Mucosa of descending colon (tissue), 3 donors: ENCODE results near the gene HAUS5. TPM values are rescaled to one million over a fixed set of nuclear protein-coding genes. Genes with fewer than 3 reads are reported as not detected.

Source experiments
- ATAC-seq: fragments of 200-7000 bp; cut with Tn5 transposase; one replicate; pipeline ENCODE4 v1.9.1; 2020; ENCODE audit warnings: mild to moderate bottlenecking, moderate library complexity
- DNase-seq, 3 donors: peaks; one replicate each; pipeline ENCODE4 v3.0.0-alpha.2; 2020
- H3K36me3 ChIP-seq: fragments of 200-600 bp; one replicate; pipeline ENCODE4 v1.8.0; 2021; ENCODE audit warnings: low read depth, mild to moderate bottlenecking
- H3K4me1 ChIP-seq: fragments of 200-600 bp; one replicate; pipeline ENCODE4 v1.8.0; 2021; ENCODE audit warnings: low read depth, mild to moderate bottlenecking
- H3K4me3 ChIP-seq: fragments of 200-600 bp; one replicate; pipeline ENCODE4 v1.8.0; 2021; ENCODE audit warnings: mild to moderate bottlenecking
- H3K9me3 ChIP-seq: fragments of 200-600 bp; one replicate; pipeline ENCODE4 v1.8.0; 2021; ENCODE audit warnings: mild to moderate bottlenecking
- intact Hi-C, 2 donors: fragments of 100-400 bp; cut with DNase I in 1 of 2; cut with micrococcal nuclease in 1 of 2; formaldehyde crosslinking; loops; one replicate each; pipeline versions ENCODE4 v1.11.0 to v1.11.1; 2022; cut with DNase I, micrococcal nuclease
- total RNA-seq, 3 donors: library from RNA; stranded (reverse); fragmentation: NEBNext Ultra II Directional in 2 of 3; extraction: Animal tissue kit (Norgen Biotek cat#: 25700) in 2 of 3; gene quantifications; one replicate each; pipeline versions ENCODE4 v1.2.1 to v1.2.4, GENCODE V29; 2021 to 2023
- TF ChIP-seq, protein P1 (sequence below): fragments of 200-600 bp; IDR thresholded peaks from one replicate; pipeline ENCODE4 v1.8.0; 2022; ENCODE audit warnings: antibody characterized with exemption, mild to moderate bottlenecking
- donor health status: DM: no; HTN: no; CAD: no; lungs with moderate emphysema.
- donor health status: DM: no; HTN: no; CAD: no.
- donor health status: DM: no; HTN: yes; CAD: no.

HAUS5 gene
- total RNA-seq, 3 donors from 2014 or later, result 6.4 to 13.2 (median 9.0) TPM

DNA sequence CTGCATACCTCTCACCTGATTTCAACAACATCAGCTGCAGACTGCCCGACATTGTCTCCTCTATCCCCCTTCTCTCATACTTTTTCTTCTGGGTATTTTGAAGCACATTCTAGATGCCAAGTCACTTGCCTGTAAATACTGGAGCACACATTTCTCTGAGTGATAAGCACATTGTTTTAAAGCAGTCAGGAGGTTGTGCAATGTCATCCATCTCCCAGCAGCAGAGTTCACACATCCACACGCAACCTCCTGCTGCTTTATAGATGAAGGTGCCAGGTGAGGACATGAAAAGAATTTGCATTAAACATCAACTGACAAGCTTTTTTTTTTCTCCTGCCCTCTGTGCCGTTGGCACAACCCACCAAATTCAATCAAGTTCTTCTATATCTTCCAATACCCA lies 59.3 kb downstream of the HAUS5 start:
- Histone ChIP-seq H3K4me3 (no peak overlapping the region), H3K9me3 (no peaks in the 10 kb centered on the region), H3K36me3 (no peaks in the 10 kb centered on the region), H3K4me1 (no peaks in the 10 kb centered on the region)
- DNase-seq, result no peak
- TF ChIP-seq, protein P1, sequence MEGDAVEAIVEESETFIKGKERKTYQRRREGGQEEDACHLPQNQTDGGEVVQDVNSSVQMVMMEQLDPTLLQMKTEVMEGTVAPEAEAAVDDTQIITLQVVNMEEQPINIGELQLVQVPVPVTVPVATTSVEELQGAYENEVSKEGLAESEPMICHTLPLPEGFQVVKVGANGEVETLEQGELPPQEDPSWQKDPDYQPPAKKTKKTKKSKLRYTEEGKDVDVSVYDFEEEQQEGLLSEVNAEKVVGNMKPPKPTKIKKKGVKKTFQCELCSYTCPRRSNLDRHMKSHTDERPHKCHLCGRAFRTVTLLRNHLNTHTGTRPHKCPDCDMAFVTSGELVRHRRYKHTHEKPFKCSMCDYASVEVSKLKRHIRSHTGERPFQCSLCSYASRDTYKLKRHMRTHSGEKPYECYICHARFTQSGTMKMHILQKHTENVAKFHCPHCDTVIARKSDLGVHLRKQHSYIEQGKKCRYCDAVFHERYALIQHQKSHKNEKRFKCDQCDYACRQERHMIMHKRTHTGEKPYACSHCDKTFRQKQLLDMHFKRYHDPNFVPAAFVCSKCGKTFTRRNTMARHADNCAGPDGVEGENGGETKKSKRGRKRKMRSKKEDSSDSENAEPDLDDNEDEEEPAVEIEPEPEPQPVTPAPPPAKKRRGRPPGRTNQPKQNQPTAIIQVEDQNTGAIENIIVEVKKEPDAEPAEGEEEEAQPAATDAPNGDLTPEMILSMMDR, result no peak
- intact Hi-C loops, result no loop called here
- no peak for ATAC-seq

DNA sequence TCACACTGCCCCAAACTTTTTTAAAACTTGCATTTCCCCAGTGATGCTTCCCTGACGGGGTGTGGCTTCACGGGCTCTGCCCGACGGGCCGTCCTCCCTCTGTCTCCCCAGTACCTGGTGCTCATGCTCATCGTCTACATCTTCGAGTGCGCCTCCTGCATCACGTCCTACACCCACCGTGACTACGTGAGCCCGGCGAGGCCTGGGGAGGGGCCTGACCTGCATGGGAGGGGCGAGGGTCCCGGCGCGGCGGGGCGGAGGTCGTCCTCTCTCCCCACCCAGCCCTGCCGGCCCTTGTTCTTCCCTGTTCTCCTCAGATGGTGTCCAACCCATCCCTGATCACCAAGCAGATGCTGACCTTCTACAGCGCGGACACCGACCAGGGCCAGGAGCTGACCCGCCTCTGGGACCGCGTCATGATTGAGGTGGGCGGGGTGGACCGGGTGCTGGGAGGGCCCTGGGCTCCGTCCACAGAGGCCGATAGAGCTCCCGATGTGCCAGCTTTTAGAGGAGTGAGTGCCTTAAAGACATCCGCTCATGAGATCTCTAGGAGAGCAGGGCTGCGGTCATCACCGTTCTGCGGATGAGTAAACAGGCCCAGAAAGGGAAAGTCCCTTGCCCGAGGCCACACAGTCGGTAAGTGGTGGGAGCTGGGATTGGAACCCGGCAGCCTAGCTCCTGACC lies 60.7 kb downstream of the HAUS5 start:
- Histone ChIP-seq H3K36me3 (no peaks in the 10 kb centered on the region), H3K4me3 (no peak overlapping the region), H3K4me1 (no peaks in the 10 kb centered on the region), H3K9me3 (no peaks in the 10 kb centered on the region)
- TF ChIP-seq, protein P1, result no peak
- ATAC-seq (peak; percentile 70), DNase-seq (peak in 2 of 3 donors; percentile 16 to 41)
- intact Hi-C loops, result no loop called here

Other genes with a start within 250 kb of the HAUS5 start
- gene GPR42, start 241.7 kb upstream of the HAUS5 start, total RNA-seq, result under 1 TPM in 1 of 3 donors, not detected in 2; 0.32 TPM
- 1 to 10 TPM in 1 of 3 donors, under 1 TPM in 2; 0.32 to 1.4 (median 0.32) TPM for gene FFAR2, start 164.5 kb upstream of the HAUS5 start, total RNA-seq
- not detected for gene KRTDAP, start 122.3 kb upstream of the HAUS5 start, total RNA-seq
- 10 to 100 TPM in 2 of 3 donors, 1 to 10 TPM in 1; 8.2 to 14.3 (median 10.7) TPM for gene DMKN, start 99.1 kb upstream of the HAUS5 start, total RNA-seq
- not detected for gene SBSN, start 84.4 kb upstream of the HAUS5 start, total RNA-seq
- gene GAPDHS, start 79.3 kb upstream of the HAUS5 start, total RNA-seq, result not detected
- 10 to 100 TPM; 54.4 to 62.8 (median 58.2) TPM for gene TMEM147, start 67.1 kb upstream of the HAUS5 start, total RNA-seq
- not detected for gene ATP4A, start 49.1 kb upstream of the HAUS5 start, total RNA-seq
- gene PMIS2, start 26.6 kb upstream of the HAUS5 start, total RNA-seq, result not detected
- 10 to 100 TPM; 67.4 to 73.3 (median 67.6) TPM for gene RBM42, start 16.3 kb downstream of the HAUS5 start, total RNA-seq
- gene ETV2, start 29.0 kb downstream of the HAUS5 start, total RNA-seq, result 1 to 10 TPM in 2 of 3 donors, under 1 TPM in 1; 0.76 to 2.0 (median 1.1) TPM
- gene COX6B1, start 35.6 kb downstream of the HAUS5 start, total RNA-seq, result 100 to 1,000 TPM; 460 to 939 (median 669) TPM
- gene UPK1A, start 53.8 kb downstream of the HAUS5 start, total RNA-seq, result not detected
- under 1 TPM in 1 of 3 donors, not detected in 2; 0.27 TPM for gene ZBTB32, start 91.8 kb downstream of the HAUS5 start, total RNA-seq
- 10 to 100 TPM; 35.9 to 49.2 (median 37.5) TPM for gene KMT2B, start 105.3 kb downstream of the HAUS5 start, total RNA-seq
- gene IGFLR1, start 129.7 kb downstream of the HAUS5 start, total RNA-seq, result 10 to 100 TPM in 1 of 3 donors, 1 to 10 TPM in 2; 5.3 to 14.6 (median 8.2) TPM
- 10 to 100 TPM; 19.7 to 32.4 (median 32.1) TPM for gene U2AF1L4, start 132.7 kb downstream of the HAUS5 start, total RNA-seq
- 10 to 100 TPM; 56.7 to 92.1 (median 90.2) TPM for gene PSENEN, start 132.9 kb downstream of the HAUS5 start, total RNA-seq
- gene LIN37, start 135.8 kb downstream of the HAUS5 start, total RNA-seq, result 10 to 100 TPM in 1 of 3 donors, 1 to 10 TPM in 2; 7.6 to 14.3 (median 8.6) TPM
- 100 to 1,000 TPM in 1 of 3 donors, 10 to 100 TPM in 1, 1 to 10 TPM in 1; 3.9 to 122 (median 22.9) TPM for gene HSPB6, start 144.3 kb downstream of the HAUS5 start, total RNA-seq
- 10 to 100 TPM; 21.7 to 26.5 (median 26.0) TPM for gene PROSER3, start 145.4 kb downstream of the HAUS5 start, total RNA-seq
- gene ARHGAP33, start 162.8 kb downstream of the HAUS5 start, total RNA-seq, result 10 to 100 TPM; 14.4 to 16.0 (median 14.6) TPM
- not detected for gene PRODH2, start 200.1 kb downstream of the HAUS5 start, total RNA-seq
- under 1 TPM in 1 of 3 donors, not detected in 2; 0.09 TPM for gene NPHS1, start 239.8 kb downstream of the HAUS5 start, total RNA-seq
- gene KIRREL2, start 244.2 kb downstream of the HAUS5 start, total RNA-seq, result under 1 TPM in 1 of 3 donors, not detected in 2; 0.09 TPM